Right renal pelvis (tissue), 4 donors: ENCODE measurements around the gene ANAPC10. TPM values are rescaled to one million over a fixed set of nuclear protein-coding genes. Genes with fewer than 3 reads are reported as not detected.

Experiments used
- DNase-seq, 4 donors: peaks; one replicate each; pipeline ENCODE4 v3.0.0-alpha.2; 2013; ENCODE audit warnings: low read depth in 4 of 4, low spot score in 3 of 4, missing footprints in 1 of 4
- polyA plus RNA-seq, 4 donors: library from polyadenylated mRNA; unstranded; fragments of 120-200 nt; gene quantifications; one replicate each; pipeline ENCODE4 v1.2.1, GENCODE V29; 2013; ENCODE audit not compliant: insufficient read length in 4 of 4

ANAPC10 gene
- polyA plus RNA-seq, 4 donors = 27.2 to 32.7 (median 29.8) TPM

DNA sequence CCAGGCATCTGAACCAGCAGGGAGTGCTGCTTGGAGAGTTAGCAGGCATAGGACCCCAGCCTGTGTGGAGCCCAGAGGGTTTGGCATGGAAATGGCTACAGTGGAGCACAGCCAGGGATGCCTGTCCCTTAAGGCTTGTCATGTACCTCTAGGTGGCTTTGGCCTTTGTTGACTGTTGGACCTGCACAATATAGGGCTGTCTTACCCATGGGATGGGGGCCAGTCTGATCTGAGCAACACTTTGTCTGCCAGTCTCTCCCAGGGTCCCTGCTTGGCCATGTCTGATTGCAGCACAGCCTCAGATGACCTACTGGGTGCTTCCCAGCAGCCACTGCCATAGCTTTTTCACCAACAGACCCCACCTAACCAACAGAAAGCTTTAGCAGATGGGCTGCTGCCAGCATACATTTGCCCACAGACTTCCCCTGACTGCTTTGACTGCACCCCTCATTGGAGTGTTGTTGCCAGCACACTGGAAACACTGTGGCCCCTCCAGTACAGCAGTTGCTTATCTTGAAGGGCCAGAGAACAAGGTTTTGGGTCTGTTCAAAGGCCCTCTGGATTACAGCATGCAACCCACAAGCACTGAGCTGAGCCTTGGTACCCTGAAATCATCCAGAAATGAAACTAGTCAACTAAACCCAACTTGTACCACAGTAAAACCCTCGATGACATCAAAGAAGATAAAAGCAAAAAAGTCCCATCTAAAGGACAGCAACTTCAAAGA is 22.1 kb downstream of the ANAPC10 start:
- no peak for DNase-seq

DNA sequence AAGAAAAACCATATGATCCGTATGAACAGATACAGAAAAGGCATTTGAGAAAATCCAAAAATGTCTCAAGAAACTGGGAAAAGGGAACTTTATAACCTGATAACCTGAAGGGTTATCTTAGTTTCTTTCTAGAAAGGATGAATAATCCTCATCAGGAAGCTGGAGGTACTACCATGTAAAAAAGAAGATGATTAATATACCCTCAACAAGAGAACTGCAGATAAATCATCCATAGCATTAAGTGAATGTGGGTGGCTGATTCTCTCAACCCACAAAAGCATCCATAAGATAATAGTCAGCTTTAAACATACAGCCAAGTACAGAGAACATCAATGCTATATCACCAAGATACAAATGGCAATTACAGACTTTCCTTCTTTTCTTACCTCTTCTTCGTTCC is 26.4 kb downstream of the ANAPC10 start:
- no peak for DNase-seq

DNA sequence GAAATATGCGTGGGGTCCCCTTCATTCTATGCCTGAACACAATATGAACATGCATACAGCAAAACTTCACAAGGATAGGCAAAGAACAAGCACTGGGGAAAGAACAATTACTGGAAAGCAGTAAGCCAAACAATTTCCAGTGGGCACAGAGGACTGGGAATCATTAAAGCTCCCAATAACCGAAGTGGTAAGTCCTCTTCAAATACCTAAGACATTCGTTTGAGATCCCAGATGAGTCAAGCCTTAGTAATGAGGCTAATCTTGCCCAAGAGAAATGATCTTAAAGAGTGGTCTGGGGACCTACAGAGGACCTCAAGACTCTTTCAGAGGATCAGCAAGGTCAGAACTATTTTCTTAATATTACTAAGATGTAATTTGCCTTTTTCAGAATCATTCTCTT is 28.6 kb downstream of the ANAPC10 start:
- no peak for DNase-seq

DNA sequence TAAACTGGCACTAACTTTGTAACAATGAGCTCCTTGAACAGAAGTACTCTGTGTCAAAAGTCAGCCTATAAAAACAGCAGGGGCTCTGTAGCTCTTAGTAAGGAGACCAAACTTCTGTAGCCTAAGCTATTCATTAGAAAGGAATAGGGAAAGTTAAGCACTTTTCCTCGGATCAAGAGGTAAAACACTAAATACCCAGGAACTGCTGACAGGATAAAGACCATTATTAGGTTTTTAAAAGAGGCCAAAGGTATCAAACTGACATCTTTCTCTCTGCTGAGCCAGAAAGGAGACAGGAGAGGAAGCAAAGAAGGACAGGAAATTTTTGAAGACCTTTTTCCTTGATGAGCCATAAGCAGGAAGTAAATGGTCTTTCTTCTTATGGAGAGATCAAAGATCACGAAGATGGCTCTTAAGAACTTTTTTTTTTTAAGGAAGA is 31.9 kb downstream of the ANAPC10 start:
- DNase-seq = peak in 1 of 4 donors; percentile 8

DNA sequence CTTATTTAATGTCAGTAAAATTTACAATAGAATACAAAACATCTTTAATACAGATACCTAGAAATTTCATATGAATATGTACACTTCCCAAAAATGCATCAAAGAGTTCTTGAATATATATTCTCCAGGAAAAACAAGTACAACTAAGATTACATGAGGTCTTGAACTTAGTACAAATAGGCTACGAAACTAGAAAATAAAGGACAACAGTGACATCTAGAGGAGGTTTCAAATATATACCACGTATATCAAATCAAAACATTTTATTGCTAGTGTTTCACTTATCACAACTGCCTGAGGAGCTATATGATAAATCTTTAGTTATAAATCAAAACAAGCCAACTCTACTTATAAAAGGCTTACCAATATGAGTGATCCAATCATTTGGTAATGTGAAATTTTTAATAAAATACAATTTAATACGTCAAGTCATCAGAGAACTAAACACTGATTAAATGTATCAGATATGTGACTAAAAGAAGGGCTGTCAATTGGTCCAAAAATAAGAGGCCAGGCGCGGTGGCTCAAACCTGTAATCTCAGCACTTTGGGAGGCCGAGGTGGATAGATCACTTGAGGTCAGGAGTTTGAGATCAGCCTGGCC is 36.6 kb downstream of the ANAPC10 start:
- DNase-seq = peak; percentile 22 to 33 (median 26)

DNA sequence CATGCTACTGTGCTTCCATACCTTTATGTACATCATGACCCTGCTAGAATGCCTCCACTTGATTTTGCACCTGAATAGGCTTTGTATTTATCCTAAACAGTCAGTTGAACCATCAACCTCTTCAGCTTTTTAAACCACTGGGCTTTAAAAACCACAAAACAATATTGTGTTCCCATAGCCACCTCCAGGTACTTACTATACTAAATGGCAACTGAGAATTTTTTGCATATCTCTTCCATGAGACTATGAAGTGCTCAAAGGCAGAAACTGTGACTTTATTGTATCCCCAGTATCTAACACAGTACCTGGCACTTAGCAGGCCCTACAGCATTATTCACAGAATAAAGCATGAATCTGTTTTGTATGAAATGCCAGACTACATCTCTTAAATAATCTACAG is 39.7 kb downstream of the ANAPC10 start:
- no peak for DNase-seq

DNA sequence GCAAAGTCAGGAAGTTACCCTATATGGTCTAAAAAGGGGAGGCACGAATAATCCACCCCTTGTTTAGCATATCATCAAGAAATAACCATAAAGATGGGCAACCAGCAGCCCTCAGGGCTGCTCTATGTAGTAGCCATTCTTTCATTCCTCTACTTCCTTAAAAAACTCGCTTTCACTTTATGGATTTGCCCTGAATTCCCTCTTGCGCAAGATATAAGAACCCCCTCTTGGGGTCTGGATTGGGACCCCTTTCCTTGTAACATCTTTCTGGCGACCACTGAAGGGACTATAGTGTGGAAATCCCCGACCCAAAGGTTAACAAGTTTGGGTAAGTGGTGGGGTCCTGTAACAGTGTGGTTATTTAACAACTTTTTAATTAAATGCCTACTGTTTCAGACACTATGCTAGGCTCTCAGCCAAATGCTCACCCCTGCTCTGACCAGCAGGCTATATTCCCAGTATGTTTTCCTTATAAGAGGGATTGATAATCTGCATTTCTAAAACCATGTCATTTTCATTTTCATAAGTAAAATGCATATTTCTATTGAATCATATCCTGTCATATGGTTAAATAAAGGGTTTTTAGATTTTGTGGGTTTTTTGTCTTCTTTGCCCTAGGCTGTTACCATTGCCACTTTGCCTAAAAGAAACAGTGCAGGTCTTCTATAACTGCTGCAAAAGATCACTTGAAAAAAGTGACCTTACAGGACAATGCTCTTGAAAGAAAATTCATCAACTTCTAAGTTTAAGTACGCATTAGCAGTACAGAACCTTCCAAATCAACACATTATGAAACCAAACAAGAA is 41.5 kb downstream of the ANAPC10 start:
- DNase-seq = no peak

DNA sequence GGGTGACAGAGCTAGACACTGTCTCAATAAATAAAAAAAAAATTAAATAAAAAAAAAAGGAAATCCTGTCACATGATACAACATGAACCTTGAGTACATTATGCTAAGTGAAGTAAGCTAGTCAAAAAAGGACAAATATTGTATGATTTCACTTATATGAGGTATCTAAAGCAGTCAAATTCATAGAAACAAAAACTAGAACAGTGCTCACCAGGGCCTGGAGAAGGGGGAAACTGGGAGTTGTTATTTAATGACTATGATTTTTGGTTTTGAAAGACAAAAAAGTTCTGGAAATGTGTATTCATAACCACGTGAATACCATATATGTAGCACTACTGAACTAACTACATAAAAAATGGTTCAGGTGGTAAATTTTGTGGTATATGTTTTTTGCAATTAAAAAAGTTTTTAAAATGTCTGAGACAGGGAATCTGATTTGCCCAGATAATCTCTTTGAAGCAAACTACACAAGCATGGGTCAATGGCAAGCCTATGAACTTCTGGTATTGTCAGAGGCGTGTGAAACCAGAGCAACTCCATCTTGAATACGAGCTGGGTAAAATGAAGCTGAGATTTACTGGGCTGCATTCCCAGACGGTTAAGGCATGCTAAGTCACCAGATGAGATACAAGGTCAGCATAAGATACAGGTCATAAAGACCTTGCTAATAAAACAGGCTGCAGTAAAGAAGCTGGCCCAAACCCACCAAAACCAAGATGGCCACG is 42.3 kb downstream of the ANAPC10 start:
- no peak for DNase-seq

DNA sequence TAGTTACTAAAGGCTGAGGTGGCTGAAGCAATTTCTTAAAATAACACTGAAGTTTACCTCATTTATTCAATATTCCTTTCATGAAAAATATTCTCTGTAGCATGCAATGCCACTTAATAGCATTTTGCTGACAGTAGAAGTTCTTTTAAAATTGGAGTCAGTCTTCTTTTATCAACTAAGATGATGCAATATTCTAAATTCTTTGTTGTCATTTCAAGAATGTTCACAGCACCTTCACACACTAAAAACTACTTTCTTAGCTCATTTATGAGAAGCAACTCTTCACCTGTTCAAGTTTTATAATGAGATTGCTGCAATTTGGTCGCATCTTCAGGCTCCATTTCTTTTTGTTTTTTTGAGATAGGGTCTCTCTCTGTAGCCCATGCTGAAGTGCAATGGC is 48.8 kb downstream of the ANAPC10 start:
- no peak for DNase-seq

DNA sequence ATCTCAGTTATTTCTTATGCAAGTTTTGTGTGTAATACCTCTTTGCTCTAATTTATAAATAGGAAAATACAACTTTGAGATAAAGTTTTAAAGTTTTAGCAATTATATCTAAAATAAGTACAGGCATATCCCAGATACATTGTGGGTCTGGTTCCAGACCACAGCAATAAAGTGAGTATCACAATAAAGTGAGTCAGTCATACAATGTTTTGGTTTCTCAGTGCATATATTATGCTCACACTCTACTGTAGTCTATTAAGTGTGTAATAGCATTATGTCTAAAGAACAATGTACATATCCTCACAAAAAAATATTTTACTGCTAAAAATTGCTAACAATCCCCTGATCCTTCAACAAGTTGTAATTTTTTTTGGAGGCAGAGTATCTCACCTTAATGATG is 49.2 kb downstream of the ANAPC10 start:
- DNase-seq = no peak

DNA sequence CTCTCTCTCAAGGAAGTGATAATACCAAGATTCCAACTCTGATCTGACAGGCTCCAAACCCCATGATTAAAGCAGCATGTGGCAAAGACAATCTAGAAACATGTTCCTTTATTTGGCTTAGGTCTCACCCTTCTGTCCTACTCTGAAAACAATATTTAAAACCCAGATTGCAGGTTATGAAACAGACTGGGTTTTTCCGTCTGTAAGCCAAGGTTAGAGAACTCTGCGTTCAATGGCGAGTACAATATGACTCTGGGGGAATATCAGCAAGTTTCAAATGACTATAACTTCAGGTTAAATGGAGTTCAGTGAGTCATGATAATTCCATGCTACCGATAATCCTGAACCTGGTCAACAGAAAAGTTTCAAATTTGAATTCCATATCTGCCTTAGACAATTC is 50.8 kb downstream of the ANAPC10 start:
- no peak for DNase-seq

DNA sequence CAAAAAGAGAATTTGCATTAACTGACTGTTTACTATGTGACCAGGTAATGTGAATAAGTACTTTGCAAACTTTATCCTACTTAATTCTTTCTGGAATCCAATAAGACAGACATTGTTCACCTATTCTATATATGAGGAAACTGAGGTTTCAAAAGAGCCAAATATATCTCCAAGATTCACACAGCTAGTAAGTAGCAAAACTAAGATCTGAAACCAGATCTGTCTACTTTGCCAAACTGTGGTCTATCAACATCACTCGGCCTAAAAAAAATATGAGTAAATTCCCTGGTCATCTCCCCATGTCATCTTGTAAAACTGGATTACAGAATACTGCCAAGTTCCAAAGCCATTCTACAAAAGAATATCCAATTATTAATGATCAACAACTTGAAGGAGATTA is 52.8 kb downstream of the ANAPC10 start:
- DNase-seq = no peak

DNA sequence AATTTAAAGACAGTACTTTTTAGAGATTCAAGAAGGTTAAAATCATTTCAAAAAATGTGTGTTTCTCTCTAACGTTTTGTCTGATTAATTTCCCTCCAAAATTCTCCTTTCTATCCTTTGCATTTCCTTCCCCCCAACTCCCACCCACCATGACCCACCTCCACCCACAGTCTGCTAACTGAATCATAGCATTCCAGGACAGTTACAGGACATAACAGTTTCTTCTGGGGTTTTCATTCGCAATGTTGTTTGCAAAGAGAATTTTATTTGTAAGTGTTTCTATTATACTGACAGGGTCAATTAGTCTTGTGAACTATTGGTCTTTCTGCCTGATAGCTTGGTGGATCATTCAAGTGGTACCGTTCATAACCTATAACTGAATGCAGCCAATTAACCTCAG is 53.7 kb downstream of the ANAPC10 start:
- DNase-seq = no peak

DNA sequence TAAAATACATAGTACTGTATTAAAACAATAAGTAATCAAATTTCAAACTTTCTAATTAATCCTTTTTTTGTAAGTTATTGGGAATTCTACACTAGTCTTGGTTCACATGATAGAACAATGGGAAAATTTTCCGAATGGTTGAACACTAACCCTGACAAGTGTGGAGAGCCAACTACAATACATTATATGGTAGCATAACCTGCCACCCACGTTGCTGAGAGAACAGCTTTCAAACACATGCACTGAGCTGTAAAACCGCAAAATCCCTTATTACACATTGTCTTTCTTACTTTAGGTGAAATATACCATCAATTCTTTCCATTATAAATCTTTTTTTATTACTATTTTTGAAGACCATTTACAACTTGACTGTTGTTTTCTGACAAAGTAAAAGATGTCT is 54.7 kb downstream of the ANAPC10 start:
- no peak for DNase-seq

DNA sequence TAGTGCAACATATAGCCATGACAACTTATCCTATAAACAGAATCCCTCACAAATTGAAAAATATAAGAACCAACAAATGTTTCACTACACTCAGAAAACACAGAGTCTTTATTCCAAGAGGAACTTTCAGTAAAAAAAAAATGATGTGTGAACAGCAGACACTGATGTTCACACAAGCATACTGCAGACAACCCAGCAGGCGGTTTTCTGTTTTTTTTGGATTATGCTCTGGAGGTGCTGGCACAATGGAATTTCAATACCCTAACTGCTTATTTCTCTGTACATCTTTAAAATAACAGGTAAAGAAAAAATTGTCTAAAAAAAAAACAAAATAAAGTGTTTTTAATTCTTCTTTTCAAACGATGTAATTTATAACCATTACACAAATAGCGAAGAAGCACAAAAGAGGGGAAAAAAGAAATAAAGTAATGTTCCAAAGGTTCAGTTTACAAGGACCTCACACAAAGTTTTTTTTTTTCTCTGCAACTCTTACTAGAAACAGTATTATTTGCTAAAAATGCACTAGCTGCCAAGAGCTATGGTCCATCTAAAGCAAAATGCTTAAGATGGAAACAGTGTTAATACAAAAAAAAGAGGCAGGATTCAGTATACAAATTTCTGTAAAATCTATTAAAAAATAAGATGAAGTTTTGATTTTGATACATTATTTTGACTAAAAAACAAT is 55.3 kb downstream of the ANAPC10 start:
- DNase-seq = no peak

DNA sequence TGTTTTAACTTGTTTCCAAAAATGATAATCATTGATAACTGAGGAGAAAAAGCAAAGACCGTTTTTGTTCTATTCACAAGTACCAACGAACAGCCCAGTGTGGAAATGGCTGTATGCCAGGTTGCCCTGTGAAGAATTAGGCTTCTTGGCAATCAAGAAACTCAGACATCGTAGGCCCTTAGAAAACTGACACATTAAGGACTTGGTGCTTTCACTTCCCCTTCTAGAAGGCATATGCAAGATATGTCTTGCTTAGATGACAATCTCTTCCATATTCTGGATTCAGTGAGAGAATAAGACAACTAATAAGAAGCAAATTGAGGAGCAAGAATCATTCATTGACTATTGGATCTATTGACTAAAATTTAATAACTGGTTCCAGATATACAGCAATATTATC is 56.6 kb downstream of the ANAPC10 start:
- DNase-seq = no peak

DNA sequence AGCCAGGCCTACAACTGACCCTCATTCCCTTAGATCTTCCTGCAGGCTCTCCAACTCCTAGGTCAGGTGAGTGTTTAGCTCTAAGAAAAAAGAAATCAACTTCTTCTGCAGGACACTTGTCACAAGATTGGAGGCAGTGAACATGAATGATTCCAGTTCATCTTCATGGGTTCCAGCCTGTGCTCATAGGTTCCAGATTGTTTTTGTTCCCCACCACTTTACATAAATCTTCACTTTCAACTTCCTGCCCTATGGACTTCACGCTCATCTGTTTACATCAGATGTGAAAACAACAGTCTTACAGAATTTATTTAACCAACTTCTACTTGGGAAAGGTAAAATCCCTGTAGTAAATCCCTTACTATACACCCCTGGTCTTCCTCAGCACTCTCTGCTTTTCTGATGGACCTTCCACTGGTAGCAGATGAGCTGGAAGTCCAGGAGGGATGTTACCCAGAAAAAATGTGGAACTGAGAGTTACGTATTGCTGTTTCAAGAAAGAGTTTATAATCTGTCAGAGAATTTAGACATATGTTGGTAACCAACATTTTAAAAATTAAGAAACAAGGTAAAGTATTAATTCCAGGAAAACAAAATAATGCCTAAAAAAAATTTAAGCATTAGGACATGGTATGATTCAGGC is 62.4 kb downstream of the ANAPC10 start:
- DNase-seq = no peak

DNA sequence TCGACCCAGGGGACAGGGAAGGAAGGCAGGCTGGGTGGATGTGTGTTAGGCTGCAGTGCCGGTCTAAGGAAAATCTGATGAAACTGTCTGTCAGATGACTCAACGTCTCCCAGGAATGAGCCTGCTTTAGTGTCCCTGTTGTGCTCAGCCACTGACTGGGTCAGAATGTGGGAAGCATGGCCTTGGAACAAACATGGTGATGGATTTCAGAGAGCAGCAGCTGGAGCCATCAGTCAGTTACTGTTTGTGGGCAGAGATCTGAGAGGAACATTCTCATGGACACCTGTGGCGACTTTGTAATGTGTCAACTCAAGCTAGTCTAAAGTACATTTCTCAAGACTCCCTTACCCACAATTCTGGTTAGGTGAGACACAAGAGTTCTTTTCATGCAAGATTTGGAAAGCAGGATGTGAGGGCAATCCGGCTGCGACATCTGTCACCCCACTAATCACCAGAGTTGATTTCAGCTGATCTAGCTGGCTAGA is 63.2 kb downstream of the ANAPC10 start:
- no peak for DNase-seq

DNA sequence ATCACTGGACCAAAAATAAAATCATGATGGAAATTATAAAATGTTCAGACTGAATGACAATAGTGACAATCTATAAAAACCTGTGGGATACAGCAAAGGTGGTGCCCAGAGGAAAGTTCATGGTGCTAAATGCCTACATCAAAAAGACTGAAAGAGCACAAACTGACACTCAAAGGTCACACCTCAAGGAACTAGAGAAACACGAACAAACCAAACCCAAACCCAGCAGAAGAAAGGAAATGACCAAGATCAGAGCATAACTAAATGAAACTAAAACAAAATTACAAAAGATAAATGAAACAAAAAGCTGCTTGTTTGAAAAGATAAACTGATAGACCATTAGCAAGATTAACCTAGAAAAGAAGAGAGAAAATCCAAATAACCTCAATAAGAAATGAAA is 78.7 kb downstream of the ANAPC10 start:
- DNase-seq = no peak

DNA sequence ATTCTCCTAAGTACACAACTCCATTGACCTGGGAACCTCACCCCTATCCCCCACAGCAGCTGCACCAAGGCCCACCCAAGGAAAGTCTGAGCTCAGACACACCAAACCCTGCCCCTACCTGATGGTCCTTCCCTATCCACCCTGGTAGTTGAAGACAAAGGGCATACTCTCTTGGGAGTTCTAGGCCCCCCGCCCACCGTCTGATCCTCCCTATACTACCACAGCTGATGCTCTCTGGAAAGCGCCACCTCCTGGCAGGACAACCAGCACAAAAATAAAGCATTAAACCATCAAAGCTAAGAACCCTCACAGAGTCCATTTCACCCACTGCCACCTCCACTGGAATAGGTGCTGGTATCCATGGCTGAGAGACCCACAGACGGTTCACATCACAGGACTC is 83.6 kb downstream of the ANAPC10 start:
- no peak for DNase-seq
